GM18526 (cell line): ENCODE measurements around the gene IDH3A.

Experiments used
- POLR2A ChIP-seq: IDR thresholded peaks from 3 replicates; pipeline ENCODE4 v1.6.1; 2011; ENCODE audit not compliant: insufficient read length; ENCODE audit errors: extremely low read depth

The IDH3A gene

DNA sequence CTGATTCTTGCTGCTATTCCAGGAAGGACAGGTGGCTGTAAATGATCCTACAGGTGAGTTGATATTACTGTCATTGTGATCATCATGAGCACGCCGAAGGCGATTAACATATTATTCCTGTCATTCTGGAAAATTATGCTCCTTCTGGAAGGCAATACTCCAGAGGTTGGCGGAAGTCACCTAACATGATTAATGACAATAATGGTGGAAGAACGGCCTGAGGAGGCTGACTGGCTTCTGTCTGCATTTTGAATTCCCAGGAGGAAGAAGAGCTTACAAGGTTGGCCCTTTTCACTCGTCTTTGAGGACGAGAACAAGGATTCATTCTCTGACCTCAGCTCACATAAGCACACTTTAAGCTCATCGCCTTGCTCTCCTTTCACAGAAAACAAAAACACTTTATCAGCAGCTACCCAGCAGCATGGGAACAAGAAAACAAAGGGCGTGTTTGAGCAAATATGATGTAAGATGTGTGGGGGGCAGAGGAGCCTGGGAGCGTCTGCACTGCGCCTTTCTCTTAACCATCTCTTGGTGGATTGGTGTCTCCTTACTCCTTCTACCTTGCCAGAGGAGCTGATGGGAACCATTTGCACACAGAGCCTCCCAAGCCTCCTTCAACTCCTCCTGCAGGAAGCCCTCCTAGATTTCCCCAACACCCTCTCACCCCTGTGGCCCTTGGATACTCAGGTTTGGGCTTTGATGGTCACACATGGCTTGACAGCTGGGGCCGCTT, 62.2 kb downstream of the IDH3A start:
- no peak for TF ChIP-seq POLR2A

DNA sequence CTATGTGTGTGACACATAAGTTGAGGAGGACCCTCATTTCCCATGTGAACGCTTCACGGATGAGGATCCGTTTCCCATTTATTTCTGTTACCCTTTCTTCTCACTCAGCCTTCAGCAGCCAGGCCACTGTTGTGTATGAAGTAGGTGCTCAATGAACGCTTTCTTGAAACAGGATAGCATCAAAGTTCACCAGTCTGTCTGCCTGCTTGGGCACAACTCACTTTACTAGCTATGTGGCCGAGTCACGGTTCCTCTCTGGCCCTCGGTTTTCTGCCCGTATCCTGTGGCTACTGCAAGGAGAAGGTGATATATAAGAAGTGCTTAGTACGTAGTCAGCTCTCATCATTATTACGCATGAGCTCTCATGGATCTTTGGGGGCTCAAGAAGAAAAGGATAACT, 62.8 kb downstream of the IDH3A start:
- no peak for TF ChIP-seq POLR2A

DNA sequence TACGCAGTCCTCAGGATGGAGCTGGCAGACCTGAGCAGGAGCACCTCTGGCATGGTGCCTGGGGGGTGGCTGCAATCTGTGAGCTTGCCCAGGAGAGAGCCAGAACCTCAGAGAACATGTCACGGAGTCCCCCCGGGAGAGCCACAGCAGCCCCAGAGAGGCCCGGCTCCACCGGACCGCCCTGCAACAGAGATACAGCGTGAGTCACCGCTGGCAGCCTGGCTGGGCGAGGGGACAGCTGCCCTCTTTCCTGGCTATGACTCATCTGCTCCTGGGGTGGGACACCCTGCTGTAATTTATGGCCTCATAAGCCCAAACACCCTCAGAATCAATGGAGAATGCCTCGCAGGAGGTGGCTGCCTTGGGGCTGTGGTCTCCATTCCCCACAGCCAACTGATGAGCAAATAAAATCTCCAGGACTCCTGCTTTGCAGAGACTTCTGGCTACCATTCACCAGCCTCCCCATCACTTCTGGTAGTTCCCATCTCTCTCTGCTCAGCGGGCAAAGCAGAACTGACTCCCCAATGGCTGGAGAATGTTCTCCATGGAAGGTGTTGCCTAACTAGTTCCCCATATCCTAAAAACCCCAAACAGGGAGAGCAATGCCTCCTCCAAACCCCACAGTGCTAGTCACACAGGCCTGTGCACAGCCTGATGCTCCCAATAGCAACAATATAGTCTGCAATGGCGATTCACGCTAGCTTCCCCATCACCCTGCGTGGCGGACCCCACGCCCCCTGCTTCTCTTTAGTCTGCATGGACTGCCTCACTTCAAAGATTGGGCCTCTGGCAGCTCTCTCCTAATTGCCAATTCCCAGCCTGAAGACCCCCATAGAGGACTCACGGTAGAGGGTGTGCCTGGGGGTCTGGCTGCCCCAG, 63.6 kb downstream of the IDH3A start:
- TF ChIP-seq POLR2A: no peak

DNA sequence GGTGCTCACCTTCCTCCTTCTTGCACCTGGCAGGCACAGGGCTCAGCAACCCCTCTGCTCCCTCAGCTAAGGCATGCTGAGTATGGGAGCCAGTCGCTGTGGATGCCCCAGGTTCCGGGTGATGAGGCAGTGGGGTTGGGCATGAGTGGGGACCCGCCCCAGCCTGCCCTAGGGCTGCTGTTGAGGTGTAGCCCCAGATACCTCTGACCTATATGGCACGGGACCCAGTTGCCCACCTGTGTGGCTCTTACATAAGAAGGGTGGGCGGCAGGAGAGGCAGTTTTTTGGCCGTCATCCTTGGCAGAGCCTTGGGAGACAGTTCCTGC, 64.2 kb downstream of the IDH3A start:
- no peak for TF ChIP-seq POLR2A

DNA sequence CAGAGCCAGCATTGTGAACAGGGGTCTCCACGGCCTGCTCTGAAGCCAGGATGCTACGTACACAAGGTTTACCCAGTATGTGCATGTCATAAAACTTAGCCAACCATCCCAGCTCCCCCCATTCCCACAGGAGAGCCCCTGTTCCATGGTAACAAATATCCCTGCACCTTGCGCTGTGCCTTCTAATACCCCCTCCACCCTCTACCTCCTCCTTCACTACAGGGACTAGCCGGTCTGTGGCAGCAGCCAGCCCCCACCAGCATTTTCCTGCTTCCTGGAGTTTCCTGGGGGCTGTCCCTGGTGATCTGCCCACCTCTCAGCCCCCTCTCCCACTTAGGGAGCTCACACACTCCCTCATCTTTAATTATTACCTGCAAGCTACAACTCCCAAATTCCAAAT, 64.8 kb downstream of the IDH3A start:
- no peak for TF ChIP-seq POLR2A

DNA sequence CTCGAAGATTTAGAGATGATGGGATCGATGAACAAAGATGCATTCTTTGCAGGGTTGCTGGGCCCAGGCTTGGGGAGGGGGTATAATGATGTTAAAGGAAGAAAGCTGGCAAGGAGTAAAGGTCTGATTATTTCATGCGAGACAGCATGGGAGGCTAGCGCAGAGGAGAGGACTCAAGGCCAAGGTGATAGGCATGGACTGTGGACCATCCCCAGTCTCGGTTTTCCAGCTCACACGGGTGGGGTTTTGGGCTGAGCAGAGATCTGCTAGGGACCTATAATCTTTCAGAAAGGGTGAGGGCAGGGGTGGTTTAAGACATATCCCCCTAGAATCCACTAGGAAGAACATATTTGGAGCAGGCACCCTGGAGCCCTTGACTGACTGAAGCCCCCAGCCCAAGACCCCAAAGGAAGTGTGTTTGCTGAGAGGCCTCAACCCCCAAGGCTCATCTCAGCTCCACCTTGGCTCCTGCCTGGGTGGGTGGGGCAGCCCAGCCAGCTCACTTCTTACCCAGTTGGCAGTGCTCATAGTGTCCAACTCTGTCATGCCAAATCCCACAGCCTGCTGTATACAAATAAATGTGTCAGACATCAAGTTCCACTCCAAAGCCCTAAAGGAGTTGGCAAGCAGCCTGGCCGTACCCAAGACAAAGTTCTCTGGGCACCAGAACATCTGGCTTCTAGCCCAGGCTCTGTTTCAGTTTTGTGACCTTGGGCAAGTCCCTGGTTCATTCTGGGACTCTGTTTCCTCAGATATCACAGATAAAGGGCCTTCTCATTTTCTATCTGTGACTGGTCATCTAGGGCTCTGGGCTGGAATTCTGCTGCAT, 67.3 kb downstream of the IDH3A start:
- TF ChIP-seq POLR2A: no peak

DNA sequence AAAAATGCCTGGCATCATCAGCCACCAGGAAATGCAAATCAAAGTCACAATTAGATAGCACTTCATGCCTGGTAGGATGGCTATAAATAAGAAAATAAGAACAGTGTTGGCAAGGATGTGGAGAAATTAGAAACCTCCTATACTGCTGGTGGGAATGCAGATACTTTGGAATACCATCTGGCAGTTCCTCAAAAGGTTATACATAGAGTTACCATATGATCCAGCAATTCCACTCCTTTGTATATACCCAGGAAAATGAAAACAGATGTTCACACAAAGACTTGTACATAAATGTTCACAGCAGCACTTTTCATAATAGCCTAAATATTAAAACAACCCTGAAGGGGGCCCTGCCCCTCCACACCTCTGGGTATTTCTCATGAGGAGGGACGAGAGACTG, 71.6 kb downstream of the IDH3A start:
- no peak for TF ChIP-seq POLR2A
